ENCODE results near the gene DPP6.

Gene DPP6

DNA sequence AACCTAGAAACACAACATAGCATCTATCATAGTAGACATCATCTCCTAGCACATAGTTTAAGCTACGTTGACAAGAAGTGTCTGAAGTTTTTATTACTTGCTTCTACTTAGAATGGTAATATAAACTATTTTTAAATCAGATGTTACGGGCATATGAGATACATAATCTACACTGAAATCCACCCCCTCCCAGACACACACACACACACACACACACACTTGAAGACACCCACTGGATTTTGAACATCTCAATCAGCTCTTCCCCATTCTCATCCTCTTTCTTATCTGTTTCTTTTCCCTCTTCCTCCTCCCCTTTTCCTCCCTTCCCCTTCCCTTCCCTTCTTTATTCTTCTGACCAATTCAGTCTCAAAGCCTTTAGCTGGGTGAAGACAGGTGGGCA lies 774.8 kb downstream of the DPP6 start:
- Histone ChIP-seq H3K9ac (ENCODE audit: low read depth, low read length) (no peak overlapping the region), H3K36me3 (ENCODE audit: insufficient read depth, low read length) (no peaks in the 10 kb centered on the region)

DNA sequence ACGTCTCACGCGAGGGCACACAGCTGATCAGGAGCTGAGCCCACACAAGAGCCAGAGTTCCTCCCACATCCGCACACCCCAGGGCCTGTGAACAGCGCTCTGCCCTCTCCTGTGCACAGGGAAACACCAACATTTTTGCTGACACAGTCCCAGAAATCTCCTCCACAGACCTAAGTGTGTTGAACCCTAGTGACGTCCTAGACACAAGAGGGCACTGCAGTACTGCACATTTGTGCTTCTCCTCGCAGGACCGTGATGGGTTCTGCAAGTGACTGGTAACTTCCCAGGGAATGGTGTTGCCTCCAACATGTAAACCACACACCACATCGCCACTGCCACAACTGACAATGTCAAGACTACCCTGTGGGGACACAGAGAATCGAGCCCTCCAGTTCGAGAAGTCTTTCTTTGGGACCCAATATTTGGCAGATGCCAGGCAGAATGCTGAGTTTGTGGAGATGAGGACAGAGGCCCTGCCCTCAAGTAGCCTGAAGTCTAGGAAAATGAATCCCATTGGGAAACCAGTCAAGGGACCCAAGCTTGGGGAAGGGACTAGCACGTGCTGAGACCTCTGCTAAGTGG lies 780.5 kb downstream of the DPP6 start:
- Histone ChIP-seq H3K36me3 (ENCODE audit: insufficient read depth, low read length) (no peaks in the 10 kb centered on the region), H3K4me1 (ENCODE audit: insufficient read depth, low read length) (no peaks in the 10 kb centered on the region), H3K9me3 (ENCODE audit: control insufficient read depth, insufficient read depth, low read length) (no peaks in the 10 kb centered on the region), H3K9ac (ENCODE audit: low read depth, low read length) (no peak overlapping the region)

More for the DNA sequence above, 774.8 kb downstream of the DPP6 start:
- Histone ChIP-seq H3K4me1 (ENCODE audit: insufficient read depth, low read length) (no peaks in the 10 kb centered on the region), H3K9me3 (ENCODE audit: control insufficient read depth, insufficient read depth, low read length) (no peaks in the 10 kb centered on the region)

DNA sequence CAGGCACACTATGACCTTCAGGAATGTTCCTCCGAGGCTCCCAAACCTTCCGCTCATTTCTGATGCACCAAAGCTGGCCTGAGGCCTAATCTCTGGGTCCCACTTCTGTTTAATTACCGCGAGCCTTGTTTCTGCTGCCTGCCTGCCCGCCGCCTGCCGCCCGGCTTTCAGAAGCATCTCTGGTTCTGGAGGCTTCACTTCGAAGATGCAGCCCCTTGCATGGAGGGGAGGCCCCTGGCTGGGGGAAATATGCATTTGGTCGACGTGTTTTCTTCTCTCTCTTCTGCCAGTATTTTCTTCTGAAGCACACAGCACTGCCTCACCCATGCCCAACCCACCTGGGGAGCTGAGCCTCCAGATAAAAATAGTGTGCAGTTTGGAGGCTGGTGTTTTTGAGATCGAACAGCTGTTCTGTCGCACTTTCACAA lies 783.8 kb downstream of the DPP6 start:
- H3K4me1 ChIP-seq (ENCODE audit: insufficient read depth, low read length), result no peaks in the 10 kb centered on the region
- no peaks in the 10 kb centered on the region for H3K9me3 ChIP-seq (ENCODE audit: control insufficient read depth, insufficient read depth, low read length)
- no peak overlapping the region for H3K9ac ChIP-seq (ENCODE audit: low read depth, low read length)
- no peaks in the 10 kb centered on the region for H3K36me3 ChIP-seq (ENCODE audit: insufficient read depth, low read length)

DNA sequence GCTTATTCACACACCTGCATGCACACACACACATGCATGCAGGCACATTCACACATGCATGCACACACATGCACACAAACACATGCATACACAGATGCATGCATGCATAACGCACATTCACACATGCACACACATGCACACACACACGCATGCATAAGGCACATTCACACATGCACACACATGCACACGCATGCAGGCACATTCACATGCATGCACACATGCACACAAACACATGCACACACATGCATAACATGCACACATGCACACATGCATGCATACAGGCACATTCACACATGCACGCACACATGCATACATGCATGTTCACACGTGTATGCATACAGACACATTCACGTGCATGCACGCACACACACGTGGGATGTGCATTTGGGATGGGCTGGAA lies 784.9 kb downstream of the DPP6 start:
- Histone ChIP-seq H3K36me3 (ENCODE audit: insufficient read depth, low read length) (no peaks in the 10 kb centered on the region), H3K9ac (ENCODE audit: low read depth, low read length) (no peak overlapping the region), H3K4me1 (ENCODE audit: insufficient read depth, low read length) (no peaks in the 10 kb centered on the region), H3K9me3 (ENCODE audit: control insufficient read depth, insufficient read depth, low read length) (no peaks in the 10 kb centered on the region)

DNA sequence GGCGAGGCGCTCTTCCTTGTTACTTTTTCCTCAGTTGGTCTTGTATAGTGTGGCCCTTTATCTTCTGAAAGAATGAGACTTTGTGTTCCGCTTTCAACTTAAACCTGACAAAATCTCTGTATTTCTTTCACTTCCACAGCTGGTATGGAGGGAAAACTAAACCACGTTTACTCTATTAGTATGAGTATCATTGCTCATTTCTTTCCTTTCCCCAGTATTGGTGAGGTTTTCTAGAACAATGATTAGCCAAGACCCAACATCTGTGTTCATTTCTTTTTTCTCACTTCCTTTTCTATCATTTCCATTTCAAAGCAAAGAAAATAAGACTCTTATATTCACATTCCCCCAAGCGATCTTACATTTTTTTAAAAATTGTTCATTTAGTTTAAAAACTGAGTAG lies 785.4 kb downstream of the DPP6 start:
- Histone ChIP-seq H3K36me3 (ENCODE audit: insufficient read depth, low read length) (no peaks in the 10 kb centered on the region), H3K9me3 (ENCODE audit: control insufficient read depth, insufficient read depth, low read length) (no peaks in the 10 kb centered on the region), H3K9ac (ENCODE audit: low read depth, low read length) (no peak overlapping the region), H3K4me1 (ENCODE audit: insufficient read depth, low read length) (no peaks in the 10 kb centered on the region)

DNA sequence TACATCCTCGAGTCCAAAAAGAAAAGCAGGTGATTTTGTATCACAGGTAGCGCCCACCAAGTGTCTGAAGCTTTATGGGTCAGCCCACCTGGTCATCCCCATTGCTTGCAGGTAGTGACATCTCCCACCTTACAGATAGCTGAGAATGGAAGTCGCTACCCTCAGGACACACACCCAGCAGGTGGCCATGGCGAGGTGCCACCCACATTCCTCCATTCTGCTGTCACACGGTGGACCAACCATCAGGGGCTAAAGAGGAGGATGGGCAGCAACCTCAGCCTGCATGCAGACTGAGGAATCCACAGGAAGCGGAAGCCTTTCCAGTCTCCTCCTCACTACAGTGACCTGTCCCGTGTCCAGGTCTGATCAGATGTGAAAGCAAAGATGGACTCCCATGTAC lies 787.9 kb downstream of the DPP6 start:
- Histone ChIP-seq H3K36me3 (ENCODE audit: insufficient read depth, low read length) (no peaks in the 10 kb centered on the region), H3K9me3 (ENCODE audit: control insufficient read depth, insufficient read depth, low read length) (no peaks in the 10 kb centered on the region), H3K9ac (ENCODE audit: low read depth, low read length) (no peak overlapping the region), H3K4me1 (ENCODE audit: insufficient read depth, low read length) (no peaks in the 10 kb centered on the region)

DNA sequence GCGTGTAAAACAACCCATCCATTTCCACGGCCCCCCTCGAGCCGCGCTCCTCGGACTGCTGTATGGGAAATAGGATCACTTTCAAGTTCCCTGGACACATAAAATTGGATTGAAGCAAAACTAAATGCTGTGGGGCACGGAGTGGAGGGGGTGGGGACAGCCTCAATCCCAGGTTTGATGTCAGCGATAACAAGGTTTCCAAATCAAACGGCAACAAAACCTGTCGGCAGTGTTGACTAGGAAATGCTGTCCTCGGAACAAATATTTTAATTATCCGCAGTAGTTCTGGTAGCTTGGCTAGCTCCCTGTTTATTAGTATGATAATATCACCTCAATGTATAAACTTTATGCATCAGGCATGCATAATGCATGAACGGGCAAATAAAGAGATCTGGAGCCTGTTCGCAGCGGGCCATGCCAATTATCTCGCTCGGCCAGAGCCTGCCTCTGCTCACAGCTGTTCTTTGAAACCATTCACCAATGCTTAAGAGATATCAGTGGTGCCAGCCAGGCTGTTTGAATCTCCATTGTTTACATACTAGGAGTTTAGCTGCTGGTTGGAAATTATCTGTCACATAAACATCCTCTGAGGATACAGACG lies 789.6 kb downstream of the DPP6 start:
- H3K9me3 ChIP-seq (ENCODE audit: control insufficient read depth, insufficient read depth, low read length), result no peaks in the 10 kb centered on the region
- H3K9ac ChIP-seq (ENCODE audit: low read depth, low read length), result no peak overlapping the region
- H3K36me3 ChIP-seq (ENCODE audit: insufficient read depth, low read length), result no peaks in the 10 kb centered on the region
- H3K4me1 ChIP-seq (ENCODE audit: insufficient read depth, low read length), result no peaks in the 10 kb centered on the region

DNA sequence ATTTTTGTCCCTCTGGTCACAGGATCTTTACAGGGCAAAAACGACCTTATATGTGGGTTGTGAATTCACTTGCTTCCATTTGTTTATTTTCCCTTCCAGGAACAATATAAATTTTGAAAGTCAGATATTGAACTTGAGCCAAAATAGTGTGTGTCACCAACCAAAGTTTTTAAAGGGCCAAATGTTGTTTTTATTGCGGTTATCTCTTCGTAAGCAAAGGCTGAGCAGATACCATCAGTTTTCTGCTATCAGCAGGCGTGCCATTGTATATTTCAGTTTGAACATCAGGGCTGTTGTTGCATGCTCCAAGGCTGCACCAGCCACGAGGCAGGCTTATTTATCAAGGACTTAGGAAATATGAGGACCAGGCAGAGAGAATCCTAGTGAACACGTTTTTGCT lies 790.4 kb downstream of the DPP6 start:
- H3K4me1 ChIP-seq (ENCODE audit: insufficient read depth, low read length), result no peaks in the 10 kb centered on the region
- no peaks in the 10 kb centered on the region for H3K9me3 ChIP-seq (ENCODE audit: control insufficient read depth, insufficient read depth, low read length)
- no peak overlapping the region for H3K9ac ChIP-seq (ENCODE audit: low read depth, low read length)
- no peaks in the 10 kb centered on the region for H3K36me3 ChIP-seq (ENCODE audit: insufficient read depth, low read length)

DNA sequence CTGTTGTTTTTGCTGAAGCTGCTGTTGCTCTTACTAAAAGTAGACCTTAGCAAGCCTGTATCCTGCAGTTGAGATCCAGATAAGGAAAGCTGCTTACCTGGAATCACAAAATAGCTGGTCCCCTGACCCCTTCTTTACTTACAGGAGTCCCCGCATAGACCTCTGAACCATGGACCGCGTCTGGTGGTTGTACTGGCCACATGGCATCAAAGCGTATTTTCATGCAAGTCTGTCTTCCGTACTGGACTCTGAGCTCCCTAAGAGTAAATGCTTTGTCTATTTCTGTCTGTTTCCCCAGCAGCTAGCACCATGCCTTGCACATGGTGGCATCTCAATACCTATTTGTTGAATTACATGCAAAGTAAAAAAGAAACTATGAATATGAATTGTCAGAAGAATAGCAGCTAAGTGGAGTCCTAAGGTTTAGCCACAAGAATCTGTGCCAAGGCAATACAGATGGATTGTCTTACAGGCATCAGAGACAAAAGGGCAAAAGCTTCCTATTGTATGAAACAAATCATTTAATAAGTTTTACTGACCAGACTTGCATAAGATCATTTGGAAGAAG lies 791.6 kb downstream of the DPP6 start:
- H3K9ac ChIP-seq (ENCODE audit: low read depth, low read length), result no peak overlapping the region
- no peaks in the 10 kb centered on the region for H3K9me3 ChIP-seq (ENCODE audit: control insufficient read depth, insufficient read depth, low read length)
- no peaks in the 10 kb centered on the region for H3K4me1 ChIP-seq (ENCODE audit: insufficient read depth, low read length)
- no peaks in the 10 kb centered on the region for H3K36me3 ChIP-seq (ENCODE audit: insufficient read depth, low read length)

DNA sequence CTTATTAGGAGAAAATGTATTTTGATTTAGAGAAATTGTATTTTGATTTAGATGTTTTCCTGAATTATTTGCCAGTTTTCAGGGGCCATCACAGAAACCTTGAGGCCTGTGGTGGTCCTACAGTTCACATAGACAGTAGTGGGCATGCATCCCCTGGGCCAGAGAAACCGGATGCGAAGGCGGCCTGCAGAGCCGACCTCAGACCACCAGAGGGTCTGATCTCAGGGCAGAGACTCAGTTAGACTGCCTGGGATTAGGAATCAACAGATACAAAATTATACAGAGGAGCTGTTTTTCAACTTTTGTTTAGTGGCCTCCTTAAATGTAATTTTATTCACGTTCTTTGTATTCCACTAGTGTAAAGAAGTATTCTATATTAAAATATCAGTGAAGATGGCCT lies 792.3 kb downstream of the DPP6 start:
- H3K9ac ChIP-seq (ENCODE audit: low read depth, low read length), result no peak overlapping the region
- H3K36me3 ChIP-seq (ENCODE audit: insufficient read depth, low read length), result no peaks in the 10 kb centered on the region
- H3K4me1 ChIP-seq (ENCODE audit: insufficient read depth, low read length), result no peaks in the 10 kb centered on the region
- no peaks in the 10 kb centered on the region for H3K9me3 ChIP-seq (ENCODE audit: control insufficient read depth, insufficient read depth, low read length)

DNA sequence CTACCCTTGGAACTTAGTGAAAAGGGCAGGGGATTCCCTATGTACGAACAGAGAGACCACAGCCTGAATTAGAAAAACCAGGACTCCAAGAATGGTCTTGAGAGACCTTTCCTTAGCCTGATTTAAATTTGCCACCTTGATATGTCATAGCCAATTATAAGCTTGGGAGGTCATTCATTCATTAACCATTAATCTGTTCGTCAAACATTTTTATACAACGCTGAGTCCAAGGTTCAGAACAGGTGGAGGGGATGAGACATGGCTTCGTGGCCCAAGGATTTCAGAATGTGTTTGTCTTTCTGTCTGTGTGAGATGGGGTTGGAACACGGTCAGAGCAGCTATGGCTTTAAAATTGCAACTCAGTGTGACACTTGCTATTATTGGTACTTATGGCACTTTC lies 792.8 kb downstream of the DPP6 start:
- Histone ChIP-seq H3K4me1 (ENCODE audit: insufficient read depth, low read length) (no peaks in the 10 kb centered on the region), H3K9ac (ENCODE audit: low read depth, low read length) (no peak overlapping the region)

DNA sequence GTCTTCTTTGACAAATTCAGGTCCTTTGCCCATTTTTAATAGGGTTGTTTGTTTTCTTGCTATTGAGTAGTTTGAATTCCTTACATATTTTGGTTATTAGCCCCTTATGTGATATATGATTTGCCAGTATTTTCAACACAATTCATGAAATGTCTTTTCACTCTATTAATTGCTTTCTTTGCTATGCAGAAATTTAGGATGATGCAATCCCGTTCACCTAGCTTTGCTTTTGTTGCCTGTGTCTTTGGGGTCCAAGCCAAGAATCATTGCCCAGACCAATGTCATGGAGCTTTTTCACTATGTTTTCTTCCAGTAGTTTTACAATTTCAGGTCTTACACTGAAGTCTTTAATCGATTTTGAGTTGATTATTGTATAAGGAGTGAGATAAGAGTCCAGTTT lies 796.3 kb downstream of the DPP6 start:
- Histone ChIP-seq H3K9ac (ENCODE audit: low read depth, low read length) (no peak overlapping the region), H3K9me3 (ENCODE audit: control insufficient read depth, insufficient read depth, low read length) (no peaks in the 10 kb centered on the region; the same call in 1 of the 2 replicates), H3K4me1 (ENCODE audit: insufficient read depth, low read length) (no peaks in the 10 kb centered on the region), H3K36me3 (ENCODE audit: insufficient read depth, low read length) (no peaks in the 10 kb centered on the region)

More for the DNA sequence above, 792.8 kb downstream of the DPP6 start:
- Histone ChIP-seq H3K36me3 (ENCODE audit: insufficient read depth, low read length) (no peaks in the 10 kb centered on the region), H3K9me3 (ENCODE audit: control insufficient read depth, insufficient read depth, low read length) (no peaks in the 10 kb centered on the region)

DNA sequence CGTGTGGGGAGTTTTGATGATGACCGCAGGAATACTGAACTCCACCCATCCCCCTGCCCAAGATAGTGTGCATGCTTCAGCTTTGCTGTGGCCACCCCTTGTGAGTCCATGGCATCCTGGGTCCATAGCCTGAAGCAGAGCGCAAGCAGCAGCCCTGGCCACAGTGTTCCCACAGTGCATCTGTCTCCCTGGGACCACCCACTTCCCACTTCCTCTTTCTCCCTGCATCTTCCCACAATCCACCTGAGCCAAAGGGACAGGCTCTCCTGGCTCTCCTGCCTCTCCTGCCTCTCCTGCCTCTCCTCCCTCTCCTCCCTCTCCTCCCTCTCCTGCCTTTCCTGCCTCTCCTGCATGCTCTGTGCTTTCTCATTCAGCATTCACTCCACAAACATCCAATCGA lies 800.0 kb downstream of the DPP6 start:
- H3K36me3 ChIP-seq (ENCODE audit: insufficient read depth, low read length), result no peaks in the 10 kb centered on the region
- no peaks in the 10 kb centered on the region; the same call in 1 of the 2 replicates for H3K9me3 ChIP-seq (ENCODE audit: control insufficient read depth, insufficient read depth, low read length)
- H3K4me1 ChIP-seq (ENCODE audit: insufficient read depth, low read length), result no peaks in the 10 kb centered on the region
- H3K9ac ChIP-seq (ENCODE audit: low read depth, low read length), result no peak overlapping the region

DNA sequence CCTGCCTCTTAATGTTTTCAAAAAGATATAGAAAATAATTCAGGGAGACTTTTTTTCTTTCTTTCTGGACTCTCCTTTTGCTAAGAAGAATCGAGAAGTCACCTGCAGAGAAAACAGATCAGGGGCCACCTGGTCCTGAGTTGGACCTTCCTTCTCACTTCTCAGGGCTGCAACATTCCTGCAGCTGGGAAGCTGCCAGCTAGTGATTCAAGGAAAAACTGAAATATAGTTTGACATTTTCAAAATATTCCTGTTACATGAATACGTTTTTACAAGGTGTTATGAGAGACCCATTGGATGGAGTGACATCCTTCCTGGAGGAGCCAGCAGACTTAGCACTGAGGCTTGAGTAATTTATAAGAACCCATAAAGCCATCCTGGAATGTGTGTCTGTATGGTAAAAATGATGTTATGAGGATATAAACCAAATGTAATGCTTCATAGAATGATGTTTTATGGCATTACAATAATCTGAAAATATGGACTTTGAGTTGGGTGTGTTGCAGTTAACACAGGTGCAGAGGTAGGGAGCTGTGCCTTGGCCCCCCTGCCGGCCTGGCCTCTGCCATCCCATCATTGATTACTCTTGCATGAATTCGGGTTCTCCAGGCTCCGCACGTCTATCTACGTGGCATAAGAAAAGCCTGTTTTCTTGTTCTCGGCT lies 801.0 kb downstream of the DPP6 start:
- no peaks in the 10 kb centered on the region; the same call in 1 of the 2 replicates for H3K9me3 ChIP-seq (ENCODE audit: control insufficient read depth, insufficient read depth, low read length)
- no peak overlapping the region for H3K9ac ChIP-seq (ENCODE audit: low read depth, low read length)
- no peaks in the 10 kb centered on the region for H3K36me3 ChIP-seq (ENCODE audit: insufficient read depth, low read length)

DNA sequence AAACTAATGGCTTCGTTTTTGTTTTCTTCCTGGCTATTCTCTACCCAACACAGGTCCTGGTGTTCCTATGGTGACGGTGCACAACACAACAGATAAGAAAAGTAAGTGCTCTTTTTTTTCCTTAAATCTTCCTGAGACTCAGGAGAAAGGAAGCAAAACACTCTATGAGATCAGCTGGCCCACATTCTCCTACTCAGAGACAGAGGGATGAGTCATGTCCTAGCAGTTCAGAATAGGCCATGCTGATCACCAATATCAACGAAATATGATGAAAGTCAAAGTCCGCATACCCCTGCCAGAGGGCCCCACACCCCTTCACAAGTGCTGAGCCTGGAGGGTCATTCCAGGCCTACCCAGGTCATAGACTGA lies 801.5 kb downstream of the DPP6 start:
- Histone ChIP-seq H3K9ac (ENCODE audit: low read depth, low read length) (no peak overlapping the region), H3K36me3 (ENCODE audit: insufficient read depth, low read length) (no peaks in the 10 kb centered on the region), H3K4me1 (ENCODE audit: insufficient read depth, low read length) (peaks cover 4% of the 10 kb centered on the region; the same call in 1 of the 2 replicates), H3K9me3 (ENCODE audit: control insufficient read depth, insufficient read depth, low read length) (no peaks in the 10 kb centered on the region; the same call in 1 of the 2 replicates)

More for the DNA sequence above, 801.0 kb downstream of the DPP6 start:
- H3K4me1 ChIP-seq (ENCODE audit: insufficient read depth, low read length), result peaks cover 4% of the 10 kb centered on the region; the same call in 1 of the 2 replicates

Measured in ES-I3 (cell line).